ENCODE measurements around the gene IFT52.

DNA sequence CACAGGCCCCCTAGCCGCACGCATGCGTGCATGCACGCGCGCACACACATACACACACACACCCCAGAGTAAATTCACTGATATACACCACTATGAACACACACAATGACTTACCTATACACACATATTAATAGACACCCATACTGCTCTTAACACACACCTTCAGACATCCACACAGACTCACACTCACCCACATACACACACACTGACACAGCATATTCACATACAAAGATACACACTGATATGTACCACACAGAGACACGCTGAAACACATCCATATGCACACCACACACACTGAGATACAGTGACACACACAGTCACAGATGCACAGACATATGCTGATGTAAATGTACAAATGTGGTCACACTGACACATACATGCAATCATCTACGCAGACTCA, 26.3 kb upstream of the IFT52 start:
- TF ChIP-seq, protein P1, sequence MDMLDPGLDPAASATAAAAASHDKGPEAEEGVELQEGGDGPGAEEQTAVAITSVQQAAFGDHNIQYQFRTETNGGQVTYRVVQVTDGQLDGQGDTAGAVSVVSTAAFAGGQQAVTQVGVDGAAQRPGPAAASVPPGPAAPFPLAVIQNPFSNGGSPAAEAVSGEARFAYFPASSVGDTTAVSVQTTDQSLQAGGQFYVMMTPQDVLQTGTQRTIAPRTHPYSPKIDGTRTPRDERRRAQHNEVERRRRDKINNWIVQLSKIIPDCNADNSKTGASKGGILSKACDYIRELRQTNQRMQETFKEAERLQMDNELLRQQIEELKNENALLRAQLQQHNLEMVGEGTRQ (IDR thresholded peaks at IDR 0.05), result no peak
- TF ChIP-seq HDAC2 (IDR thresholded peaks at IDR 0.05), result no peak

Data from A549 (cell line).